HG02970 (cell line): ENCODE results near the gene EXT2.

Experiments
- ATAC-seq: cut with Tn5 transposase; IDR thresholded peaks from one replicate; pipeline ENCODE4 v1.9.1; 2021; ENCODE audit warnings: mild to moderate bottlenecking, moderate library complexity, moderate number of reproducible peaks; ENCODE audit not compliant: unreplicated experiment, low FRiP score

Gene EXT2

GRCh38 chr11:44228379-44228778 is 132.9 kb downstream of the EXT2 start:
- ATAC-seq, result no peak

- no peak for ATAC-seq
Observed at GRCh38 chr11:44229098-44229497, 133.6 kb downstream of the EXT2 start.

GRCh38 chr11:44229624-44230023 is 134.1 kb downstream of the EXT2 start:
- no peak for ATAC-seq

GRCh38 chr11:44235765-44236201 is 140.3 kb downstream of the EXT2 start:
- ATAC-seq, result no peak

- no peak for ATAC-seq
Observed at GRCh38 chr11:44236296-44236695, 140.8 kb downstream of the EXT2 start.

GRCh38 chr11:44237156-44237555 is 141.7 kb downstream of the EXT2 start:
- ATAC-seq, result no peak

- no peak for ATAC-seq
Observed at GRCh38 chr11:44241851-44242250, 146.4 kb downstream of the EXT2 start.

- ATAC-seq, result no peak
Observed at GRCh38 chr11:44243086-44243485, 147.6 kb downstream of the EXT2 start.

- ATAC-seq, result no peak
Observed at GRCh38 chr11:44243595-44244343, 148.3 kb downstream of the EXT2 start.

- ATAC-seq, result no peak
Observed at GRCh38 chr11:44244639-44245310, 149.3 kb downstream of the EXT2 start.

- no peak for ATAC-seq
Observed at GRCh38 chr11:44246726-44247125, 151.2 kb downstream of the EXT2 start.

GRCh38 chr11:44247508-44247907 is 152.0 kb downstream of the EXT2 start:
- no peak for ATAC-seq

GRCh38 chr11:44248109-44248508 is 152.6 kb downstream of the EXT2 start:
- no peak for ATAC-seq

GRCh38 chr11:44250421-44250820 is 154.9 kb downstream of the EXT2 start:
- no peak for ATAC-seq

GRCh38 chr11:44252999-44253602 is 157.6 kb downstream of the EXT2 start:
- ATAC-seq, result no peak

- no peak for ATAC-seq
Observed at GRCh38 chr11:44255406-44256071, 160.1 kb downstream of the EXT2 start.

- ATAC-seq, result no peak
Observed at GRCh38 chr11:44256673-44257291, 161.3 kb downstream of the EXT2 start.

- no peak for ATAC-seq
Observed at GRCh38 chr11:44257338-44258189, 162.1 kb downstream of the EXT2 start.

- ATAC-seq, result no peak
Observed at GRCh38 chr11:44258190-44258489, 162.7 kb downstream of the EXT2 start.

GRCh38 chr11:44258839-44259420 is 163.5 kb downstream of the EXT2 start:
- ATAC-seq, result no peak
